ENCODE results near the gene GDAP1L1.

- TF ChIP-seq CTCF (IDR thresholded peaks at IDR 0.05) (no peak), EZH2 (IDR thresholded peaks at IDR 0.05) (no peak), EZH2phosphoT487 (IDR thresholded peaks at IDR 0.05) (no peak)
Measured at GRCh38 chr20:44208770-44209169, 38.3 kb upstream of the GDAP1L1 start.

Measured in neural progenitor cell (in vitro differentiated cells).